ENCODE measurements around the gene GALNTL6. TPM values are rescaled to one million over a fixed set of nuclear protein-coding genes. Genes with fewer than 3 reads are reported as not detected.
A peak's percentile ranks its signal among the peaks of the same experiment; 100 is the strongest.

GALNTL6 gene
- total RNA-seq, 1 donor, result under 0.01 TPM

DNA sequence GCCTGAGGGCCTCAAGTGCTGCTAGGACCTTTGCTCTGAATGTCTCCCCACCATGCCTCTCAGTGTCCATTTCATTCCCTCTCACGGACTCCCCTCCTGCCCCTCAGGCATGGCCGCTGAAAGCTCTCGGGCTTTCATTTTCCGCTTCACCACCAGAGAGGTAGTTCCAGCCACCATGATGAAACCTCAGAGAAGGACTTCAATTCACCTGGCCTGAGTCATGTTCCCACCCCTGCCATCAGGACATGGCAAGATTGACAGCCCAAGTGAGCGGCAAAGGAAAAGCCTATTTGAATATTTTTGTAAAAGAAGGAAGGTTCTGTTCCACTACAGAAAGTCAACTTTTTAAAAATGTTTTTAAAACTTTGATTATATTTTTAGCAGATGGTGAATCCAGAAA is 1106.1 kb downstream of the GALNTL6 start:
- Histone ChIP-seq H3K79me2 (ENCODE audit: insufficient read depth, low read length) (no peaks in the 10 kb centered on the region), H3K27ac (ENCODE audit: low read depth, low read length) (no peak overlapping the region), H2AFZ (ENCODE audit: low read length) (no peak overlapping the region), H4K20me1 (ENCODE audit: insufficient read depth, low read length) (no peaks in the 10 kb centered on the region), H3K27me3 (ENCODE audit: insufficient read depth, low read length) (no peaks in the 10 kb centered on the region), H3K36me3 (ENCODE audit: insufficient read depth, low read length) (no peaks in the 10 kb centered on the region), H3K4me1 (ENCODE audit: insufficient read depth, low read length) (no peaks in the 10 kb centered on the region), H3K9me3 (ENCODE audit: low read depth, low read length) (no peaks in the 10 kb centered on the region), H3K4me2 (ENCODE audit: insufficient read depth, low read length) (no peak overlapping the region), H3K4me3 (ENCODE audit: insufficient read depth, low read length) (no peak overlapping the region)
- TF ChIP-seq, protein P1, sequence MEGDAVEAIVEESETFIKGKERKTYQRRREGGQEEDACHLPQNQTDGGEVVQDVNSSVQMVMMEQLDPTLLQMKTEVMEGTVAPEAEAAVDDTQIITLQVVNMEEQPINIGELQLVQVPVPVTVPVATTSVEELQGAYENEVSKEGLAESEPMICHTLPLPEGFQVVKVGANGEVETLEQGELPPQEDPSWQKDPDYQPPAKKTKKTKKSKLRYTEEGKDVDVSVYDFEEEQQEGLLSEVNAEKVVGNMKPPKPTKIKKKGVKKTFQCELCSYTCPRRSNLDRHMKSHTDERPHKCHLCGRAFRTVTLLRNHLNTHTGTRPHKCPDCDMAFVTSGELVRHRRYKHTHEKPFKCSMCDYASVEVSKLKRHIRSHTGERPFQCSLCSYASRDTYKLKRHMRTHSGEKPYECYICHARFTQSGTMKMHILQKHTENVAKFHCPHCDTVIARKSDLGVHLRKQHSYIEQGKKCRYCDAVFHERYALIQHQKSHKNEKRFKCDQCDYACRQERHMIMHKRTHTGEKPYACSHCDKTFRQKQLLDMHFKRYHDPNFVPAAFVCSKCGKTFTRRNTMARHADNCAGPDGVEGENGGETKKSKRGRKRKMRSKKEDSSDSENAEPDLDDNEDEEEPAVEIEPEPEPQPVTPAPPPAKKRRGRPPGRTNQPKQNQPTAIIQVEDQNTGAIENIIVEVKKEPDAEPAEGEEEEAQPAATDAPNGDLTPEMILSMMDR (IDR thresholded peaks at IDR 0.05; ENCODE audit: extremely low read depth, low read depth, low read length), result no peak
- no peak for DNase-seq (ENCODE audit: insufficient read length, low spot score, missing footprints)

DNA sequence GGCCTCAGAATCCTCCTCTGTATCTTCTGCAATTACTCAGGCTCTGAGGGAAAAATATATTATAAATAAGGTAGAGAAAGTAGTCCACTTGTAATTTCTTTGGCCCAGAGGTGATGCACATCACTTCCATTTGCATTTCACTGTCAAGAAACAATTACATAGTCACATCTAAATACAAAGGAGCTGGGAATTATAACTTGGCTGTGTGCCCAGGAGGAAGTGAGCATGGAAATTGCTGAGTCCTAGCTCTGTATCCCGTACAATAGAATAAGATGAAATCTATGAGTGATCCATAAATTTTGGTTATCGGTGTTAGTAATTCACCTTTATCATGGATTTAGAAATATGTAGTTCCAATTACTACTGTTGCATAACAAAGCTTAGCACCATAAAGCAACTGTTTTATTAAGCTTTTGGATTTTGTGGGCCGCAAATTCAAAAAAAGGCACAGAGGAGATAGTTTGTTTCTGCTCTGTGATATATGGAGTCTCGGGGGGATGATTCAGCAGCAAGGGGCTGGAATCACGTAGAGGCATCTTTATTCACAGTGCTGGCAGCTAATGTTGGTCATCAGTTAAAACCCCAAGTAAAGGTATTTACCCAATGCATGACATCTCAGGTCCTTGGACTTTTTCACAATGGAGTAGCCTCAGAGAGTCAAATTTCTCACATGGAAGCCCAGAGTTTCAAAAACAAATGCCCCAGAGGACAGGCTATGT is 1114.1 kb downstream of the GALNTL6 start:
- DNase-seq (ENCODE audit: insufficient read length, low spot score, missing footprints), result no peak
- Histone ChIP-seq H3K27me3 (ENCODE audit: insufficient read depth, low read length) (no peaks in the 10 kb centered on the region), H3K36me3 (ENCODE audit: insufficient read depth, low read length) (no peaks in the 10 kb centered on the region), H4K20me1 (ENCODE audit: insufficient read depth, low read length) (no peaks in the 10 kb centered on the region), H3K4me1 (ENCODE audit: insufficient read depth, low read length) (no peaks in the 10 kb centered on the region), H3K9me3 (ENCODE audit: low read depth, low read length) (no peaks in the 10 kb centered on the region), H3K27ac (ENCODE audit: low read depth, low read length) (no peak overlapping the region), H3K79me2 (ENCODE audit: insufficient read depth, low read length) (no peaks in the 10 kb centered on the region), H3K4me2 (ENCODE audit: insufficient read depth, low read length) (no peak overlapping the region), H3K4me3 (ENCODE audit: insufficient read depth, low read length) (no peak overlapping the region), H2AFZ (ENCODE audit: low read length) (no peak overlapping the region)
- TF ChIP-seq, protein P1 (IDR thresholded peaks at IDR 0.05; ENCODE audit: extremely low read depth, low read depth, low read length), result no peak

DNA sequence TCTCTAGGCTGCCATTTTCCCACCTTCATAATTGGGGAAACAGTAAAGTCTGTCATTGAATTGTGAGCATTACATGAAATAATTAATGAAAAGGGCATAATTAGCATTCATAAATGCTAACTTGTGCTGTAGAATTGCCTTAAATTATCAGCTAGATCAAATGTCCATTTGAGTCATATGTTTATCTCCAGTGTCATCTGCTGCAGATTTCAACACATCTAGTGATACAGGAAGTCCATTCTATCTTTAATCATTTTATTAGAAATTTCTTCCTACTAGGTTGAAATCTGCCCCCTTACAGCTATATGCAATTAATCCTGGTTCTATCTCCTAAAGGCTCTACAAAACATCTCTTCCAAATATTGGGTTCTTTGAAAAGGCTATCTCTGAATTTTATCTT is 1115.1 kb downstream of the GALNTL6 start:
- Histone ChIP-seq H3K27ac (ENCODE audit: low read depth, low read length) (no peak overlapping the region), H3K9me3 (ENCODE audit: low read depth, low read length) (no peaks in the 10 kb centered on the region), H3K79me2 (ENCODE audit: insufficient read depth, low read length) (no peaks in the 10 kb centered on the region), H4K20me1 (ENCODE audit: insufficient read depth, low read length) (no peaks in the 10 kb centered on the region), H3K4me1 (ENCODE audit: insufficient read depth, low read length) (no peaks in the 10 kb centered on the region), H3K36me3 (ENCODE audit: insufficient read depth, low read length) (no peaks in the 10 kb centered on the region), H3K27me3 (ENCODE audit: insufficient read depth, low read length) (no peaks in the 10 kb centered on the region), H3K4me3 (ENCODE audit: insufficient read depth, low read length) (no peak overlapping the region), H2AFZ (ENCODE audit: low read length) (no peak overlapping the region), H3K4me2 (ENCODE audit: insufficient read depth, low read length) (no peak overlapping the region)
- no peak for DNase-seq (ENCODE audit: insufficient read length, low spot score, missing footprints)
- TF ChIP-seq, protein P1 (IDR thresholded peaks at IDR 0.05; ENCODE audit: extremely low read depth, low read depth, low read length), result no peak

DNA sequence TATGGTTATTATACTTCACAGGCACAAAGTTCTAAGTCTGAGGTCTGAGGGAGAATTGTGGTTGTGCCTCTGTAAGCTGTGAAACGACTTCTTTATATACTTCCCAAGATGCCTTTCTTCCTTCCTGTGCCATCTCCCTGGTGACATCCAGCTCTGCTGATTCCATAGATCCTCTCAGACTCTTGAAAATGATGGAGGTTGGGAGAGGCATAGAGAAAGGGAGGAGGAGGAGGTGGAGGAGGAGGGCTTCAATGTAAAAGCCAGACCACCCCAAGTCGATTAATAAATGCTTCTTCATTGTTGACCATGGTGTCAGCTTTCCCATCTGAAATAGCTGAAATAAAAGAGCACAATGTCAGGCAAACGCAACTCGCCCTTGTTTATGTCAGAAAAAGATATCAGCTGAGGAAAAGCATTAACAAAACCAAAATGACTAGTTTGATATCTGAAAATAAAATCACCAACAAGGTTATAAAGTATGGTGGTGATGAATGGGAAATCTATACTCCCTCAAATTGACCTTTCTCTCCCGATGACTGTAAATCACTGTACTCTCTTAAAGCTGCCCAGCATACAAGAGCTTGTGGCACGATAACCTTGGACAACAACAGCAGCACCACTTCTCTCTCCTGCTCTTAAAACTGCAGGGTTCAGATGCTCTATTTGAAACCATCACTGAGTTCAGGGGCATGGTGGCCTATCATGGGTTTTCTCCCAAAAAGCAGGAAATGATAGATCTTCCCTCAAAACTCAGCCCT is 1125.0 kb downstream of the GALNTL6 start:
- H3K4me3 ChIP-seq (ENCODE audit: insufficient read depth, low read length), result no peak overlapping the region
- no peak overlapping the region for H3K4me2 ChIP-seq (ENCODE audit: insufficient read depth, low read length)
- H3K36me3 ChIP-seq (ENCODE audit: insufficient read depth, low read length), result no peaks in the 10 kb centered on the region
- H4K20me1 ChIP-seq (ENCODE audit: insufficient read depth, low read length), result no peaks in the 10 kb centered on the region
- peak; percentile 19 for DNase-seq (ENCODE audit: insufficient read length, low spot score, missing footprints)
- no peaks in the 10 kb centered on the region for H3K27me3 ChIP-seq (ENCODE audit: insufficient read depth, low read length)
- H3K4me1 ChIP-seq (ENCODE audit: insufficient read depth, low read length), result no peaks in the 10 kb centered on the region
- no peak overlapping the region for H2AFZ ChIP-seq (ENCODE audit: low read length)
- TF ChIP-seq, protein P1 (IDR thresholded peaks at IDR 0.05; ENCODE audit: extremely low read depth, low read depth, low read length), result no peak
- H3K27ac ChIP-seq (ENCODE audit: low read depth, low read length), result no peak overlapping the region
- no peaks in the 10 kb centered on the region for H3K79me2 ChIP-seq (ENCODE audit: insufficient read depth, low read length)
- H3K9me3 ChIP-seq (ENCODE audit: low read depth, low read length), result no peaks in the 10 kb centered on the region

Data from osteoblast (primary cell).